ENCODE results near the gene MRTO4.

DNA sequence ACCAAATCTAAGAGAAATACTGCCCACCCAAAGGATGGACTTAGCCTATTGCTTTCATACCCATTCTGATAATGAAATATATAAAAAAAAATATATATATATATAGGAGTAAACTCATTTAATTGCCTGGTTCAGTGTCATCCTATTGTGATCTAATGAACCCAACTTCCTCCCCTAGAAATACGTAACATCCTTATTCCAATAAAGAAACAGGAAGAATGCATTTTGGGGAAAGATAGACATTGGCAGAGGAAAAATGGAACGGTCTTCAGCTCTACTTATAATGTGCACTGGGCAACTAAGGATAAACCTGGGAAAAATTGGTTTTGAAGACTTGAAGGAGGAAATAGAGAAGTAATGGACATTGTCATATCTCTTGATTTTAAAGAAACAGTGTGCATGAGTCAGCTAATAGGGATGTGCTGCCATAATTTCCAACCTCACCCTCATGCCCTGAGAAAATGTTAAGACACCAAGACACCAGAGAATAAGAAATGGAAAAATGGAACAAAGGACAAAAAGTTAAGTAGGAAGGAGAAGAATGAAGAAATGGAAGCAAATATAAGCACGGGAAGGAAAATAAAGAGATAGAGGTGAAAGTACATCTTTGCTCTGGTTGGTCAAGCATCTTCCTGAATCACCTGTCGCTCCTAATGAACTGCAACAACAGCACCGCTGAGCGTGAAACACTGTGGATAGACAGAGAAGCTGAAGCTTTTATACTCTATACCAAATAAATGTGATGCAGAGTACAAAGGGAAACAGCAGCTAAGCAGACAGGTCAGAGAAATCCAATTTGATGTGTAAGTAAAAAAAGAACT lies 46.9 kb upstream of the MRTO4 start:
- TF ChIP-seq, protein P1, sequence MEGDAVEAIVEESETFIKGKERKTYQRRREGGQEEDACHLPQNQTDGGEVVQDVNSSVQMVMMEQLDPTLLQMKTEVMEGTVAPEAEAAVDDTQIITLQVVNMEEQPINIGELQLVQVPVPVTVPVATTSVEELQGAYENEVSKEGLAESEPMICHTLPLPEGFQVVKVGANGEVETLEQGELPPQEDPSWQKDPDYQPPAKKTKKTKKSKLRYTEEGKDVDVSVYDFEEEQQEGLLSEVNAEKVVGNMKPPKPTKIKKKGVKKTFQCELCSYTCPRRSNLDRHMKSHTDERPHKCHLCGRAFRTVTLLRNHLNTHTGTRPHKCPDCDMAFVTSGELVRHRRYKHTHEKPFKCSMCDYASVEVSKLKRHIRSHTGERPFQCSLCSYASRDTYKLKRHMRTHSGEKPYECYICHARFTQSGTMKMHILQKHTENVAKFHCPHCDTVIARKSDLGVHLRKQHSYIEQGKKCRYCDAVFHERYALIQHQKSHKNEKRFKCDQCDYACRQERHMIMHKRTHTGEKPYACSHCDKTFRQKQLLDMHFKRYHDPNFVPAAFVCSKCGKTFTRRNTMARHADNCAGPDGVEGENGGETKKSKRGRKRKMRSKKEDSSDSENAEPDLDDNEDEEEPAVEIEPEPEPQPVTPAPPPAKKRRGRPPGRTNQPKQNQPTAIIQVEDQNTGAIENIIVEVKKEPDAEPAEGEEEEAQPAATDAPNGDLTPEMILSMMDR (conservative IDR thresholded peaks at IDR 0.05; ENCODE audit: low read depth, low read length), result no peak
- TF ChIP-seq EZH2phosphoT487 (IDR thresholded peaks at IDR 0.05; ENCODE audit: borderline replicate concordance, low read length) (no peak), EZH2 (IDR thresholded peaks at IDR 0.05; ENCODE audit: low read length, unreplicated experiment) (no peak)

All from PC-3 (cell line).